IPS-20b (cell line): Measurements from ENCODE around the gene IL17C.

Experiments
- H3K27ac ChIP-seq: one replicate; pipeline ENCODE4 v1.5.1; 2013; ENCODE audit warnings: low read length
- H3K27me3 ChIP-seq: 2 replicates; pipeline ENCODE4 v1.6.1; 2013; ENCODE audit warnings: mild to moderate bottlenecking, low read length, inconsistent platforms; ENCODE audit not compliant: insufficient read depth
- H3K36me3 ChIP-seq: 2 replicates; pipeline ENCODE4 v1.6.1; 2013; ENCODE audit warnings: low read depth, mild to moderate bottlenecking, inconsistent platforms, low read length, moderate library complexity; ENCODE audit not compliant: insufficient read depth
- H3K4me1 ChIP-seq: 2 replicates; pipeline ENCODE4 v1.6.1; 2013; ENCODE audit warnings: mild to moderate bottlenecking, control low read depth, inconsistent platforms, low read length, moderate library complexity; ENCODE audit not compliant: insufficient read depth
- H3K4me3 ChIP-seq: 2 replicates; pipeline ENCODE4 v1.5.1; 2013; ENCODE audit warnings: mild to moderate bottlenecking, low read length, inconsistent platforms
- H3K9ac ChIP-seq: 2 replicates; pipeline ENCODE4 v1.6.1; 2013; ENCODE audit warnings: low read depth, mild to moderate bottlenecking, inconsistent platforms, low read length, moderate library complexity
- H3K9me3 ChIP-seq: 2 replicates; pipeline ENCODE4 v1.6.1; 2013; ENCODE audit warnings: mild to moderate bottlenecking, low read depth, low read length, inconsistent platforms; ENCODE audit not compliant: insufficient read depth

Gene IL17C

GRCh38 chr16:88685156-88686061, 47.0 kb downstream of the IL17C start:
- Histone ChIP-seq H3K9ac (peak overlapping the region; percentile 59; the same call in 1 of the 2 replicates), H3K4me1 (peaks cover 5% of the 10 kb centered on the region; the same call in 1 of the 2 replicates), H3K4me3 (peak overlapping the region; percentile 80), H3K27ac (no peak overlapping the region), H3K9me3 (no peaks in the 10 kb centered on the region), H3K36me3 (no peaks in the 10 kb centered on the region), H3K27me3 (peaks cover 54% of the 10 kb centered on the region)

DNA sequence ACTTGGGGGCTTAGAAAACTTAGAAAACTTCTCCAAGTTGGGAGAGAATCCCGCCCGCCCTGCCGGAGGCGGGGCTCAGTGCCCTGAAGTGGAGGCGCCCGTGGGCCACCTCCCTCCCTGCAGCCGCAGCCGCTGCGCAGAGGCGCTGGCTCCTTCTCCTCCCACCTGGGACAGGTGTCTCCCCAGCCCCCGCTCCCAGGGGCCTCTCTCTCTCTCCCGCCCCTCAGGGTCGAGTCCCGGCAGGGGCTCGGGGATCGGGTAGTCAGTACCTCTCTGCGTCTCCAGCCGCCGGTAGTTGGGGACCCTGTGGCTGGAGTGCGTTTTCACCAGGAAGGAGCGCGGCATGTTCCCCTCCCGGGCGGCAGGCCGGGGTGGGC, 47.7 kb downstream of the IL17C start:
- H3K27me3 ChIP-seq, result peaks cover 54% of the 10 kb centered on the region
- no peaks in the 10 kb centered on the region for H3K9me3 ChIP-seq
- H3K27ac ChIP-seq, result no peak overlapping the region
- H3K36me3 ChIP-seq, result no peaks in the 10 kb centered on the region
- peak overlapping the region; percentile 59; the same call in 1 of the 2 replicates for H3K9ac ChIP-seq
- peaks cover 5% of the 10 kb centered on the region; the same call in 1 of the 2 replicates for H3K4me1 ChIP-seq
- H3K4me3 ChIP-seq, result peak overlapping the region; percentile 80

- Histone ChIP-seq H3K4me1 (peaks cover 5% of the 10 kb centered on the region; the same call in 1 of the 2 replicates), H3K9ac (peak within 1 kb of the TSS; percentile 59; the same call in 1 of the 2 replicates), H3K36me3 (no peaks in the 10 kb centered on the region), H3K9me3 (no peaks in the 10 kb centered on the region), H3K4me3 (peak within 1 kb of the TSS; percentile 80), H3K27ac (no peak within 1 kb of the TSS), H3K27me3 (peaks cover 54% of the 10 kb centered on the region)
Measured at GRCh38 chr16:88686439-88687253, 48.3 kb downstream of the IL17C start, which contains the start of gene SNAI3. Gene SNAI3, minus strand, starts transcription at chr16:88686507. Its CDS starts 101 bp downstream, at chr16:88686406.

GRCh38 chr16:88687254-88687576, 48.8 kb downstream of the IL17C start:
- no peaks in the 10 kb centered on the region for H3K9me3 ChIP-seq
- H3K9ac ChIP-seq, result no peak overlapping the region
- peaks cover 5% of the 10 kb centered on the region; the same call in 1 of the 2 replicates for H3K4me1 ChIP-seq
- no peaks in the 10 kb centered on the region for H3K36me3 ChIP-seq
- H3K4me3 ChIP-seq, result no peak overlapping the region; the same call in 1 of the 2 replicates
- no peak overlapping the region for H3K27ac ChIP-seq
- peaks cover 54% of the 10 kb centered on the region for H3K27me3 ChIP-seq

DNA sequence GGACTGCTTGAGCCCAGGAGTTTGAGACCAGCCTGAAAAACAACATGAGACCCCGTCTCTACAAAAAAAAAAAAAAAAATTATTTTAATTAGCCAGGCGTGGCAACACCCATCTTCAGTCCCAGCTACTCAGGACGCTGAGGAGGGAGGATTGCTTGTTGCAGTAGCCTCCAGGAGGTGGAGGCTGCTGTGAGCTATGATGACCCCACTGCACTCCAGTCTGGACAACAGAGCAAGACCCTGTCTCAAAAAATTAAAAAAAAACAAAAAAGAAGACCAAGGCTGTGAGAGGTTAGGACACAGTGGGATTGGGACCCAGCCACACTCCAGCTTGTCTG, 49.3 kb downstream of the IL17C start:
- H3K4me1 ChIP-seq, result peaks cover 5% of the 10 kb centered on the region; the same call in 1 of the 2 replicates
- H3K4me3 ChIP-seq, result no peak overlapping the region
- no peak overlapping the region for H3K9ac ChIP-seq
- no peaks in the 10 kb centered on the region for H3K9me3 ChIP-seq
- H3K36me3 ChIP-seq, result no peaks in the 10 kb centered on the region
- no peak overlapping the region for H3K27ac ChIP-seq
- H3K27me3 ChIP-seq, result peaks cover 54% of the 10 kb centered on the region

DNA sequence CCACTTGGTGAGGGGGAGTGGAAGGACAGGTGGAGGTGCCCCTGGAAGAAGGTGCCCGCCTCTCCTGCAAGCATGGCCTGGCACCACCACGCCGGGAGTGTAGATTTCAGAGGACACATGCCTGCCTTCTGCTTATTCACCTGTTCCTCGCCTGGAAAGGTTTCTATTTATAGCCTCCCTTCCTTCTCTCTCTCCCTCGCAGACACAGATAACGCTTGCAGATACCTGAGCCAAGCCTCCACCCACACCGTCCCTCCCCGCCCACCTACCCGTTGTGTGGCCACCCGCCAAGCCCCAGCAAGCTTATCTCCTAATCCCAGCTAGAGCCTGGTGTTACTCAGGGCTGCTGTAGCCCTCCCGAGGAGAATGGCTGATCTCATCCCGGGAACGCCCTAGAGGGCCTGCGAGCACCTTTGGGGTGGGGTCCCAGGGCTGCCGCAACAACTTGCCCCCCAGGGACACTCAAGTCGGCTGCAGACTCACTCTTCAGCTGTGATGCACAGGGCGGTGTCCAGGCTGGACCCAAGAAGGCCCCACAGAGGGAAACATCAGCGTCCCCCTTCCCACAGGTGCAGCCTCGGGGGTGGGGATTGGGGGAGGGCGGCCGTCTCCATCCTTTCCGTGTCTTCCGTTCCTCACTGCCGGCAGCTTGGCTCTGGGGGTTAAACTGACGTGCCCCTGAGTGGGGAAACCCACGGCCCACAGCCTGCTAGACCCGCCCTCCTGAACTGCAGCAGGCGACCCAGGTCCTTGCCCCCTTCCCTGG, 49.8 kb downstream of the IL17C start:
- peaks cover 54% of the 10 kb centered on the region for H3K27me3 ChIP-seq
- no peak overlapping the region for H3K27ac ChIP-seq

More for the DNA sequence above, 49.8 kb downstream of the IL17C start:
- Histone ChIP-seq H3K4me1 (peaks cover 5% of the 10 kb centered on the region; the same call in 1 of the 2 replicates), H3K4me3 (no peak overlapping the region), H3K9me3 (no peaks in the 10 kb centered on the region), H3K9ac (no peak overlapping the region), H3K36me3 (no peaks in the 10 kb centered on the region)
